H54 (cell line): Measurements from ENCODE around the gene TCP10L.
A peak's percentile ranks its signal among the peaks of the same experiment; 100 is the strongest.
"Not testable (repeated sequence)": the region's sequence is repeated elsewhere in the genome, so short reads cannot be mapped to it uniquely, and the experiment has no call there.

ENCODE experiments used
- DNase-seq: peaks from one replicate; pipeline ENCODE4 v3.0.0; 2011; ENCODE audit warnings: low spot score, mixed read lengths; ENCODE audit not compliant: insufficient read length
- FAIRE-seq: peaks from 3 replicates; lab custom pipeline; 2011; peaks lifted over from hg19 to GRCh38; lab: Jason Lieb, UNC
- POLR2A ChIP-seq: IDR thresholded peaks from 2 replicates; pipeline ENCODE4 v1.6.1; 2011; ENCODE audit warnings: low read depth, mild to moderate bottlenecking, low read length

Gene TCP10L

GRCh38 chr21:32533611-32534010 lies 51.7 kb downstream of the TCP10L start:
- no peak for FAIRE-seq
- TF ChIP-seq POLR2A: no peak
- DNase-seq: no peak

DNA sequence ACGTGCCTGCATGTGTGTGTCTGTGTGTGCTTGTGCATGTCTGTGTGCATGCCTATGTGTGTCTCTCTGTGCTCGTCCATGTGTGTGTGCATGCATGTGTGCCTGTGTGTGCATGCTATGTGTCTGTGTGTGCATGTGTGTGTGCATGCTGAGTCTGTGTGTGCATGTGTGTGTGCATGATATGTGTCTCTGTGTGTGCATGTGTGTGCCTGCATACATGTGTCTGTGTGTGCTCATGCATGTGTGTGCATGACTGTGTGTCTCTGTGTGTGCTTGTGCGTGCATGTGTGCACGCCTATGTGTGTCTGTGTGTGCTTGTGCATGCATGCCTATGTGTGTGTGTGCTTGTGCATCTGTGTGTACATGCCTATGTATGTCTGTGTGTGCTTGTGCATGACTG lies 52.3 kb downstream of the TCP10L start:
- FAIRE-seq: no peak
- DNase-seq: no peak
- no peak for TF ChIP-seq POLR2A

GRCh38 chr21:32532636-32533035 lies 52.7 kb downstream of the TCP10L start:
- no peak for DNase-seq
- TF ChIP-seq POLR2A: no peak
- FAIRE-seq: no peak

- FAIRE-seq: not testable (repeated sequence)
Observed at GRCh38 chr21:32531561-32531960, 53.8 kb downstream of the TCP10L start.

GRCh38 chr21:32530809-32531208 lies 54.5 kb downstream of the TCP10L start:
- not testable (repeated sequence) for FAIRE-seq, DNase-seq

More at GRCh38 chr21:32531561-32531960, 53.8 kb downstream of the TCP10L start:
- DNase-seq: not testable (repeated sequence)

GRCh38 chr21:32529679-32530078 lies 55.6 kb downstream of the TCP10L start:
- DNase-seq (no peak), FAIRE-seq (no peak)
- TF ChIP-seq POLR2A: no peak

DNA sequence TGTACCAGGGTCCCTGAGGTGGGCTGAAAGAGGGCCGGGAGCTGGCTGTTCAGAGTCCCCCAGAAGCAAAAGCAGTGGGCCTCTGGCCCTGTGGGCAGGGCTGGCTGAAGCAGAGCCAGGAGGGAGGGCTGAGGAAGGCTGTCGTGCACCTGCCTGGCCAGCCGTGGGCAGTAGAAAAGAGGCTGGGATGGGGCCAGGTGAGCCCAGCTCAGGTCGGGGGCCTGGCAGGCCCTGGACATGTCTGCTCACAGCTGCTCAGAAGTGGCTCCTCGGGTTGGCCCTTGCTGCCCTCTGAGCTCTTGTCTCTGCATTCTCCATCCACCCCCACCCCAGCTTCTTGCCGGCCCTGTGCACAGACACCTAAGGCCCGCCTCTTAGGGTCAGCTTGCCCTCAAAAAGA lies 60.0 kb downstream of the TCP10L start:
- DNase-seq: no peak
- no peak for FAIRE-seq
- no peak for TF ChIP-seq POLR2A

DNA sequence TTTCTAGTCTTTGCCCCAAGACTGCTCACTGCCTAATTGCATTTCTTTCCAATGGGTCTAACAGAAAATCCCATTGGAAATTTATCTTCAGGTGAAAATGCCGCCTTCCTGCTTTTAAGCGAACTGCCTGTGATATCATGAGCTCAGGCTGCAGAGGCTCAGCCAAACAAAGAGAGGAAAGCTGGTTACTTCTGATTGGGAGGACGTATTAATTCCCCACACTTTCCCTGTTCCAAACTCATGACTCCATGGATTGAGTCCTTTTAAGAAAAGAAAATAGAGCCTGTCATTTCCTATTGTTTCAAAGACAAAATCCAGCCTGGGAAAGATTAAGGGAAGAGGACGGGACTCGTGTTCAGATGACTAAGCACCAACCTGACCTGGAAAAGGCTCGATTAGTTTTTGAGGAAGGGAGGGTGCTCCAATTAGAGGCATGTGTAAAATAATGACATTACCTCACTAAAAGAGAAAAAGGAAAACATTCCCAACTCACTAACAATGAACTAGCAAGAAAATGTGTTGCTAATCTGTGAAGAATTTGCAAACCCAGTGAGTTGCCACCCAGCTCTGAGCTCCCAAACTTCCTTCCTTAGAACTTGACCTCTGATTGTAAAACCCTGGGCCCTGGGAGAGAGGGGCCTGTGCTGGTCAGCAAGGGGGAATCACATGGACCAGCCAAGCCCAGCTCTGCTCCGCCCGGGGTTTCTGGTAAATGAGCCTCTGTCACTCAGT lies 61.2 kb downstream of the TCP10L start:
- no peak for TF ChIP-seq POLR2A
- DNase-seq: peak; percentile 60
- no peak for FAIRE-seq
